Activated CD4-positive, alpha-beta T cell treated with anti-CD3 and anti-CD28 coated beads, Interleukin-2, amount 10 ng/mL, durations not matched to agents 24 days and 14 days (primary cell): ENCODE results near the gene RNF126. TPM values are rescaled to one million over a fixed set of nuclear protein-coding genes. Genes with fewer than 3 reads are reported as not detected.
A peak's percentile ranks its signal among the peaks of the same experiment; 100 is the strongest.
"Not testable (repeated sequence)": the region's sequence is repeated elsewhere in the genome, so short reads cannot be mapped to it uniquely, and the experiment has no call there.

ENCODE experiments used
- DNase-seq: peaks from one replicate; pipeline ENCODE4 v3.0.0; 2022
- H3K27ac Mint-ChIP-seq: one replicate; pipeline ENCODE4 v1.8.0; 2022; ENCODE audit warnings: mild to moderate bottlenecking, mixed read lengths
- H3K27me3 Mint-ChIP-seq: one replicate; pipeline ENCODE4 v1.8.0; 2022; ENCODE audit warnings: mixed read lengths
- H3K36me3 Mint-ChIP-seq: one replicate; pipeline ENCODE4 v1.8.0; 2022; ENCODE audit warnings: low read depth, mild to moderate bottlenecking, mixed read lengths
- H3K4me1 Mint-ChIP-seq: one replicate; pipeline ENCODE4 v1.8.0; 2021; ENCODE audit warnings: mixed read lengths
- H3K4me3 Mint-ChIP-seq: one replicate; pipeline ENCODE4 v1.8.0; 2022; ENCODE audit warnings: mild to moderate bottlenecking, moderate library complexity, mixed read lengths
- H3K9me3 Mint-ChIP-seq: one replicate; pipeline ENCODE4 v1.8.0; 2021; ENCODE audit warnings: mixed read lengths
- intact Hi-C: fragments of 100-400 bp; cut with micrococcal nuclease; formaldehyde crosslinking; loops from one replicate; pipeline ENCODE4 v1.15.1; 2023
- total RNA-seq: library from RNA; stranded (reverse); gene quantifications from 2 replicates; pipeline ENCODE4 v1.2.3, GENCODE V29; 2022

RNF126 gene
- total RNA-seq, 1 donor from 2014 or later = 109 TPM

GRCh38 chr19:641702-642101, 21.3 kb downstream of the RNF126 start:
- DNase-seq = no peak

GRCh38 chr19:640606-641189, 22.3 kb downstream of the RNF126 start:
- Mint-ChIP-seq H3K27ac (no peak overlapping the region), H3K4me3 (no peak overlapping the region), H3K36me3 (peaks cover 6% of the 10 kb centered on the region), H3K9me3 (no peaks in the 10 kb centered on the region), H3K27me3 (peaks cover 3% of the 10 kb centered on the region), H3K4me1 (peaks cover 6% of the 10 kb centered on the region)
- no peak for DNase-seq
- intact Hi-C loops = no loop called here

More at GRCh38 chr19:641702-642101, 21.3 kb downstream of the RNF126 start:
- H3K27ac Mint-ChIP-seq = no peak overlapping the region
- H3K27me3 Mint-ChIP-seq = peaks cover 3% of the 10 kb centered on the region
- peaks cover 11% of the 10 kb centered on the region for H3K36me3 Mint-ChIP-seq
- H3K4me1 Mint-ChIP-seq = peaks cover 6% of the 10 kb centered on the region
- no peaks in the 10 kb centered on the region for H3K9me3 Mint-ChIP-seq
- intact Hi-C loops = no loop called here
- H3K4me3 Mint-ChIP-seq = no peak overlapping the region

GRCh38 chr19:640161-640558, 22.9 kb downstream of the RNF126 start:
- intact Hi-C loops = no loop called here

GRCh38 chr19:639253-640160, 23.5 kb downstream of the RNF126 start, which contains the start of gene FGF22:
TSS of gene FGF22 (plus strand) at chr19:639879. CDS start at chr19:639926, 47 bp downstream.
- H3K9me3 Mint-ChIP-seq = no peaks in the 10 kb centered on the region
- peak within 1 kb of the TSS; percentile 82 for H3K27ac Mint-ChIP-seq
- H3K36me3 Mint-ChIP-seq = peaks cover 1% of the 10 kb centered on the region

More at GRCh38 chr19:640161-640558, 22.9 kb downstream of the RNF126 start:
- Mint-ChIP-seq H3K27me3 (peaks cover 3% of the 10 kb centered on the region), H3K4me3 (no peak overlapping the region), H3K36me3 (peaks cover 5% of the 10 kb centered on the region), H3K27ac (no peak overlapping the region), H3K4me1 (peaks cover 6% of the 10 kb centered on the region), H3K9me3 (no peaks in the 10 kb centered on the region)
- no peak for DNase-seq

GRCh38 chr19:638906-639252, 24.1 kb downstream of the RNF126 start:
- no peak overlapping the region for H3K27ac Mint-ChIP-seq
- H3K27me3 Mint-ChIP-seq = peaks cover 3% of the 10 kb centered on the region
- peaks cover 1% of the 10 kb centered on the region for H3K36me3 Mint-ChIP-seq
- no peak for DNase-seq
- H3K9me3 Mint-ChIP-seq = no peaks in the 10 kb centered on the region
- H3K4me3 Mint-ChIP-seq = peak overlapping the region; percentile 90
- H3K4me1 Mint-ChIP-seq = peaks cover 10% of the 10 kb centered on the region
- intact Hi-C loops = loop anchor here (1.0 kb wide), 2 partner anchors 28 to 41 kb away; no protein-coding TSS in a partner anchor

More at GRCh38 chr19:639253-640160, 23.5 kb downstream of the RNF126 start, which contains the start of gene FGF22:
- peak; percentile 97 for DNase-seq
- Mint-ChIP-seq H3K27me3 (peaks cover 3% of the 10 kb centered on the region), H3K4me1 (peaks cover 6% of the 10 kb centered on the region), H3K4me3 (peak within 1 kb of the TSS; percentile 90)
- intact Hi-C loops = loop anchor here (1.0 kb wide), 2 partner anchors 28 to 41 kb away; no protein-coding TSS in a partner anchor

GRCh38 chr19:634975-635652, 27.9 kb downstream of the RNF126 start:
- Mint-ChIP-seq H3K27ac (no peak overlapping the region), H3K9me3 (no peaks in the 10 kb centered on the region), H3K27me3 (peaks cover 3% of the 10 kb centered on the region), H3K36me3 (peaks cover 18% of the 10 kb centered on the region), H3K4me3 (no peak overlapping the region), H3K4me1 (peaks cover 18% of the 10 kb centered on the region)
- intact Hi-C loops = loop anchor here (5.0 kb wide), 1 partner anchor 103 kb away; the partner anchor contains the start of gene CDC34
- DNase-seq = no peak

- no peaks in the 10 kb centered on the region for H3K9me3 Mint-ChIP-seq
- no peak for DNase-seq
- intact Hi-C loops = loop anchor here (1.0 to 5.0 kb wide), 5 partner anchors 28 to 163 kb away; partner anchors contain the start of genes BSG, CDC34 and PTBP1
- peak overlapping the region; percentile 98 for H3K4me3 Mint-ChIP-seq
- H3K4me1 Mint-ChIP-seq = peaks cover 14% of the 10 kb centered on the region
- H3K27ac Mint-ChIP-seq = peak overlapping the region; percentile 97
- H3K36me3 Mint-ChIP-seq = peaks cover 22% of the 10 kb centered on the region
- no peaks in the 10 kb centered on the region for H3K27me3 Mint-ChIP-seq
These were observed 29.0 kb downstream of the RNF126 start for GRCh38 chr19:633786-634639.

- peak; percentile 99 for DNase-seq
- intact Hi-C loops = loop anchor here (1.0 to 5.0 kb wide), 5 partner anchors 29 to 164 kb away; partner anchors contain the start of genes BSG, CDC34 and PTBP1
- H3K27me3 Mint-ChIP-seq = no peaks in the 10 kb centered on the region
- H3K9me3 Mint-ChIP-seq = no peaks in the 10 kb centered on the region
- peak within 1 kb of the TSS; percentile 97 for H3K27ac Mint-ChIP-seq
- peaks cover 17% of the 10 kb centered on the region for H3K4me1 Mint-ChIP-seq
- H3K4me3 Mint-ChIP-seq = peak within 1 kb of the TSS; percentile 98
- peaks cover 30% of the 10 kb centered on the region for H3K36me3 Mint-ChIP-seq
These were observed 29.8 kb downstream of the RNF126 start, which contains the start of gene POLRMT for GRCh38 chr19:633068-633785. TSS of gene POLRMT (minus strand) at chr19:633537. CDS start at chr19:633512, 25 bp downstream.

GRCh38 chr19:632579-633067, 30.4 kb downstream of the RNF126 start:
- intact Hi-C loops = loop anchor here (1.0 to 5.0 kb wide), 5 partner anchors 30 to 165 kb away; partner anchors contain the start of genes BSG, CDC34 and PTBP1
- Mint-ChIP-seq H3K9me3 (no peaks in the 10 kb centered on the region), H3K27ac (peak overlapping the region; percentile 97), H3K4me1 (peaks cover 16% of the 10 kb centered on the region), H3K36me3 (peaks cover 33% of the 10 kb centered on the region), H3K27me3 (no peaks in the 10 kb centered on the region), H3K4me3 (peak overlapping the region; percentile 98)
- DNase-seq = peak; percentile 77

GRCh38 chr19:629961-630714, 32.9 kb downstream of the RNF126 start:
- Mint-ChIP-seq H3K27ac (no peak overlapping the region), H3K36me3 (peaks cover 41% of the 10 kb centered on the region), H3K4me3 (no peak overlapping the region), H3K27me3 (no peaks in the 10 kb centered on the region), H3K4me1 (peaks cover 17% of the 10 kb centered on the region), H3K9me3 (no peaks in the 10 kb centered on the region)
- no peak for DNase-seq
- intact Hi-C loops = loop anchor here (5.0 kb wide), 1 partner anchor 98 kb away; the partner anchor contains the start of gene CDC34

GRCh38 chr19:629515-629914, 33.5 kb downstream of the RNF126 start:
- H3K9me3 Mint-ChIP-seq, intact Hi-C loops, DNase-seq, H3K27ac Mint-ChIP-seq, H3K4me3 Mint-ChIP-seq, H3K27me3 Mint-ChIP-seq: not testable (repeated sequence)
- H3K36me3 Mint-ChIP-seq = peaks cover 41% of the 10 kb centered on the region
- H3K4me1 Mint-ChIP-seq = peaks cover 17% of the 10 kb centered on the region
